ENCODE measurements around the gene MYO18A. TPM values are rescaled to one million over a fixed set of nuclear protein-coding genes. Genes with fewer than 3 reads are reported as not detected.
A peak's percentile ranks its signal among the peaks of the same experiment; 100 is the strongest.

The MYO18A gene
- total and polyA plus RNA-seq, 2 donors from 2014 or later, result 25.6 to 60.7 TPM

GRCh38 chr17:29103341-29103740 lies 76.9 kb downstream of the MYO18A start:
- Histone ChIP-seq H3K36me3 (ENCODE audit: control insufficient read depth in 2 of 3, insufficient read depth in 3 of 3, low read length in 3 of 3) (peaks cover 0 to 31% (median 14%) of the 10 kb centered on the region in 3 donors), H3K4me1 (ENCODE audit: control insufficient read depth in 2 of 3, insufficient read depth in 2 of 3, low read depth in 1 of 3, low read length in 3 of 3) (peaks cover 0 to 16% (median 3%) of the 10 kb centered on the region in 3 donors), H3K27me3 (ENCODE audit: control insufficient read depth, insufficient read depth, low read length) (no peaks in the 10 kb centered on the region), H3K9me3 (ENCODE audit: control insufficient read depth in 2 of 3, insufficient read depth in 1 of 3, low read length in 3 of 3) (no peaks in the 10 kb centered on the region), H3K4me3 (ENCODE audit: low read length in 3 of 3) (no peak overlapping the region), H3K27ac (ENCODE audit: low read depth in 2 of 2, low read length in 2 of 2) (peak overlapping the region; percentile 61 to 76), H3K9ac (ENCODE audit: low read length in 3 of 3) (no peak overlapping the region)
- TF ChIP-seq CTCF (IDR thresholded peaks at IDR 0.05; ENCODE audit: borderline replicate concordance, extremely low read depth, insufficient read depth), result no peak
- intact Hi-C loops (cut with DNase I), result no loop called here
- no peak for FAIRE-seq
- no peak for DNase-seq

GRCh38 chr17:29102741-29103181 lies 77.4 kb downstream of the MYO18A start:
- H3K4me3 ChIP-seq (ENCODE audit: low read length in 3 of 3), result no peak overlapping the region
- H3K36me3 ChIP-seq (ENCODE audit: control insufficient read depth in 2 of 3, insufficient read depth in 3 of 3, low read length in 3 of 3), result peaks cover 0 to 37% (median 20%) of the 10 kb centered on the region in 3 donors
- H3K27me3 ChIP-seq (ENCODE audit: control insufficient read depth, insufficient read depth, low read length), result no peaks in the 10 kb centered on the region
- H3K9me3 ChIP-seq (ENCODE audit: control insufficient read depth in 2 of 3, insufficient read depth in 1 of 3, low read length in 3 of 3), result no peaks in the 10 kb centered on the region
- no peak for TF ChIP-seq CTCF (IDR thresholded peaks at IDR 0.05; ENCODE audit: borderline replicate concordance, extremely low read depth, insufficient read depth)
- DNase-seq, result no peak
- FAIRE-seq, result no peak
- H3K4me1 ChIP-seq (ENCODE audit: control insufficient read depth in 2 of 3, insufficient read depth in 2 of 3, low read depth in 1 of 3, low read length in 3 of 3), result peaks cover 0 to 11% (median 0%) of the 10 kb centered on the region in 3 donors
- peak overlapping the region; percentile 71 to 76 for H3K27ac ChIP-seq (ENCODE audit: low read depth in 2 of 2, low read length in 2 of 2)
- intact Hi-C loops (cut with DNase I), result no loop called here
- no peak overlapping the region for H3K9ac ChIP-seq (ENCODE audit: low read length in 3 of 3)

GRCh38 chr17:29102046-29102445 lies 78.2 kb downstream of the MYO18A start:
- Histone ChIP-seq H3K4me3 (ENCODE audit: low read length in 3 of 3) (no peak overlapping the region), H3K36me3 (ENCODE audit: control insufficient read depth in 2 of 3, insufficient read depth in 3 of 3, low read length in 3 of 3) (peaks cover 0 to 44% (median 23%) of the 10 kb centered on the region in 3 donors), H3K9ac (ENCODE audit: low read length in 3 of 3) (no peak overlapping the region), H3K9me3 (ENCODE audit: control insufficient read depth in 2 of 3, insufficient read depth in 1 of 3, low read length in 3 of 3) (no peaks in the 10 kb centered on the region), H3K27me3 (ENCODE audit: control insufficient read depth, insufficient read depth, low read length) (no peaks in the 10 kb centered on the region), H3K4me1 (ENCODE audit: control insufficient read depth in 2 of 3, insufficient read depth in 2 of 3, low read depth in 1 of 3, low read length in 3 of 3) (peaks cover 0 to 8% (median 0%) of the 10 kb centered on the region in 3 donors), H3K27ac (ENCODE audit: low read depth in 2 of 2, low read length in 2 of 2) (peak overlapping the region in 1 of 2 donors; percentile 71)
- intact Hi-C loops (cut with DNase I), result no loop called here
- DNase-seq (no peak), FAIRE-seq (no peak)
- no peak for TF ChIP-seq CTCF (IDR thresholded peaks at IDR 0.05; ENCODE audit: borderline replicate concordance, extremely low read depth, insufficient read depth)

- DNase-seq, result no peak
- H3K27me3 ChIP-seq (ENCODE audit: control insufficient read depth, insufficient read depth, low read length), result no peaks in the 10 kb centered on the region
- no peak overlapping the region for H3K4me3 ChIP-seq (ENCODE audit: low read length in 3 of 3)
- intact Hi-C loops (cut with DNase I), result no loop called here
- no peak overlapping the region for H3K27ac ChIP-seq (ENCODE audit: low read depth in 2 of 2, low read length in 2 of 2)
- peaks cover 0 to 5% (median 0%) of the 10 kb centered on the region in 3 donors for H3K4me1 ChIP-seq (ENCODE audit: control insufficient read depth in 2 of 3, insufficient read depth in 2 of 3, low read depth in 1 of 3, low read length in 3 of 3)
- FAIRE-seq, result no peak
- H3K36me3 ChIP-seq (ENCODE audit: control insufficient read depth in 2 of 3, insufficient read depth in 3 of 3, low read length in 3 of 3), result peaks cover 0 to 51% (median 27%) of the 10 kb centered on the region in 3 donors
- H3K9ac ChIP-seq (ENCODE audit: low read length in 3 of 3), result no peak overlapping the region
- H3K9me3 ChIP-seq (ENCODE audit: control insufficient read depth in 2 of 3, insufficient read depth in 1 of 3, low read length in 3 of 3), result no peaks in the 10 kb centered on the region
- no peak for TF ChIP-seq CTCF (IDR thresholded peaks at IDR 0.05; ENCODE audit: borderline replicate concordance, extremely low read depth, insufficient read depth)
Observed at GRCh38 chr17:29100296-29100695, 79.9 kb downstream of the MYO18A start.

Data from kidney (tissue), 14 donors.